Right lobe of liver (tissue), 4 donors: Measurements from ENCODE around the gene FGD5.

Experiments
- CTCF ChIP-seq, 4 donors: fragments of 200-600 bp in 3 of 4; fragments of 450-650 bp in 1 of 4; IDR thresholded peaks; one replicate each; pipeline versions ENCODE4 v1.5.1 to v1.8.0; 2016 to 2022; ENCODE audit warnings: antibody characterized with exemption in 4 of 4, mild to moderate bottlenecking in 2 of 4
- POLR2A ChIP-seq: fragments of 450-650 bp; IDR thresholded peaks from one replicate; pipeline ENCODE4 v1.6.1; 2017; ENCODE audit warnings: antibody characterized with exemption, mild to moderate bottlenecking
- donor health status: DM: no; HTN: no; CAD: no.
- donor health status: DM: no; HTN: no; CAD: no.
- donor health status: DM: no; HTN: yes; CAD: no.

GRCh38 chr3:14894085-14894484, 75.3 kb downstream of the FGD5 start:
- TF ChIP-seq POLR2A: no peak
- TF ChIP-seq CTCF (IDR thresholded peaks at IDR 0.05): no peak
